ENCODE results near the gene NR1H4. TPM values are rescaled to one million over a fixed set of nuclear protein-coding genes. Genes with fewer than 3 reads are reported as not detected.
"Not testable (repeated sequence)": the region's sequence is repeated elsewhere in the genome, so short reads cannot be mapped to it uniquely, and the experiment has no call there.

Gene NR1H4
- total RNA-seq, 1 donor from 2014 or later, result not detected

DNA sequence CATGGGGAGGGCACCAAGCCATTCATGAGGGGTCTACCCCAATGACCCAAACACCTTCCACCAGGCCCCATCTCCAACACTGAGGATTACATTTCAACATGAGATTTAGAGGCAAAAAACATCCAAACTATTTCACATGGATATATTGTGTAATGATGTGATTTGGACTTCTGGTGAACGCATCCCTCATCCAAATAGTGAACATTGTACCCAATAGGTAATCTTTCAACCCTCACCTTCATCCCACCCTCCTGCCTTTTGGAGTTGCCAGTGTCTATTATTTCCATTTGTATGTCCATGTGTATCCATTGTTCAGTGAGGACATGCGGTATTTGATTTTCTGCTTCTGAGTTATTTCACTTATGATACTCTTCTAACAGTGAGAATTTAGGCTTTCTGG lies 83.7 kb downstream of the NR1H4 start:
- H3K36me3 Mint-ChIP-seq (ENCODE audit: low read depth, unreplicated experiment), result no peaks in the 10 kb centered on the region
- Histone ChIP-seq H3K4me3 (ENCODE audit: insufficient read depth, low read depth, low read length) (no peak overlapping the region), H3K4me1 (ENCODE audit: insufficient read depth, low read length) (no peaks in the 10 kb centered on the region), H3K4me2 (ENCODE audit: low read length) (no peak overlapping the region), H3K9ac (ENCODE audit: low read length) (no peak overlapping the region), H3K27ac (ENCODE audit: low read depth, low read length) (no peak overlapping the region), H4K20me1 (ENCODE audit: insufficient read depth, low read length) (no peaks in the 10 kb centered on the region), H3K27me3 (ENCODE audit: insufficient read depth, low read length) (no peaks in the 10 kb centered on the region), H3K36me3 (ENCODE audit: insufficient read depth, low read length) (no peaks in the 10 kb centered on the region), H2AFZ (ENCODE audit: low read depth, low read length) (no peak overlapping the region), H3K79me2 (ENCODE audit: insufficient read depth, low read length) (no peaks in the 10 kb centered on the region), H3K9me3 (ENCODE audit: insufficient read depth, low read depth, low read length) (no peaks in the 10 kb centered on the region)
- no peak for TF ChIP-seq EZH2 (IDR thresholded peaks at IDR 0.05; ENCODE audit: insufficient read depth, low read length)
- TF ChIP-seq, protein P1, sequence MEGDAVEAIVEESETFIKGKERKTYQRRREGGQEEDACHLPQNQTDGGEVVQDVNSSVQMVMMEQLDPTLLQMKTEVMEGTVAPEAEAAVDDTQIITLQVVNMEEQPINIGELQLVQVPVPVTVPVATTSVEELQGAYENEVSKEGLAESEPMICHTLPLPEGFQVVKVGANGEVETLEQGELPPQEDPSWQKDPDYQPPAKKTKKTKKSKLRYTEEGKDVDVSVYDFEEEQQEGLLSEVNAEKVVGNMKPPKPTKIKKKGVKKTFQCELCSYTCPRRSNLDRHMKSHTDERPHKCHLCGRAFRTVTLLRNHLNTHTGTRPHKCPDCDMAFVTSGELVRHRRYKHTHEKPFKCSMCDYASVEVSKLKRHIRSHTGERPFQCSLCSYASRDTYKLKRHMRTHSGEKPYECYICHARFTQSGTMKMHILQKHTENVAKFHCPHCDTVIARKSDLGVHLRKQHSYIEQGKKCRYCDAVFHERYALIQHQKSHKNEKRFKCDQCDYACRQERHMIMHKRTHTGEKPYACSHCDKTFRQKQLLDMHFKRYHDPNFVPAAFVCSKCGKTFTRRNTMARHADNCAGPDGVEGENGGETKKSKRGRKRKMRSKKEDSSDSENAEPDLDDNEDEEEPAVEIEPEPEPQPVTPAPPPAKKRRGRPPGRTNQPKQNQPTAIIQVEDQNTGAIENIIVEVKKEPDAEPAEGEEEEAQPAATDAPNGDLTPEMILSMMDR (IDR thresholded peaks at IDR 0.05; ENCODE audit: insufficient read depth, low read depth, low read length), result no peak
- H3K9me3 Mint-ChIP-seq (ENCODE audit: unreplicated experiment), result peaks cover 3% of the 10 kb centered on the region
- DNase-seq (ENCODE audit: low read depth) (no peak), FAIRE-seq (no peak)
- H3K27ac Mint-ChIP-seq (ENCODE audit: unreplicated experiment), result no peak overlapping the region
- no peaks in the 10 kb centered on the region for H3K27me3 Mint-ChIP-seq (ENCODE audit: low read depth, unreplicated experiment)
- H3K4me1 Mint-ChIP-seq (ENCODE audit: low read depth, unreplicated experiment), result peaks cover 3% of the 10 kb centered on the region
- H3K4me3 Mint-ChIP-seq (ENCODE audit: unreplicated experiment), result no peak overlapping the region

DNA sequence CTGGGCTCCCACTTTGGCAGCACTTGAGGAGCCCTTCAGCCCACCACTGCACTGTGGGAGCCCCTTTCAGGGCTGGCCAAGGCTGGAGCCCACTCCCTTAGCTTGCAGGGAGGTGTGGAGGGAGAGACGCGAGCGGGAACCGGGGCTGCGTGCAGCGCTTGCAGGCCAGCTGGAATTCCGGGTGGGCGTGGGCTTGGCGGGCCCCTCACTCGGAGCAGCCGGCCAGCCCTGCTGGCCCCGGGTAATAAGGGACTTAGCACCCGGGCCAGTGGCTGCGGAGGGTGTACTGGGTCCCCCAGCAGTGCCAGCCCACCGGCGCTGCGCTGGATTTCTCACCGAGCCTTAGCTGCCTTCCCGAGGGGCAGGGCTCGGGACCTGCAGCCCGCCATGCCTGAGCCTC lies 85.6 kb downstream of the NR1H4 start:
- H3K4me1 ChIP-seq (ENCODE audit: insufficient read depth, low read length); H3K9me3 ChIP-seq (ENCODE audit: insufficient read depth, low read depth, low read length); H3K9me3 Mint-ChIP-seq (ENCODE audit: unreplicated experiment); H3K27me3 ChIP-seq (ENCODE audit: insufficient read depth, low read length); H3K4me1 Mint-ChIP-seq (ENCODE audit: low read depth, unreplicated experiment); H3K27ac ChIP-seq (ENCODE audit: low read depth, low read length); H3K36me3 ChIP-seq (ENCODE audit: insufficient read depth, low read length); H3K27me3 Mint-ChIP-seq (ENCODE audit: low read depth, unreplicated experiment); H4K20me1 ChIP-seq (ENCODE audit: insufficient read depth, low read length); H3K4me3 Mint-ChIP-seq (ENCODE audit: unreplicated experiment); H3K4me2 ChIP-seq (ENCODE audit: low read length); H3K4me3 ChIP-seq (ENCODE audit: insufficient read depth, low read depth, low read length); FAIRE-seq; H3K79me2 ChIP-seq (ENCODE audit: insufficient read depth, low read length); H3K27ac Mint-ChIP-seq (ENCODE audit: unreplicated experiment); DNase-seq (ENCODE audit: low read depth); H2AFZ ChIP-seq (ENCODE audit: low read depth, low read length); H3K36me3 Mint-ChIP-seq (ENCODE audit: low read depth, unreplicated experiment); H3K9ac ChIP-seq (ENCODE audit: low read length): not testable (repeated sequence)

DNA sequence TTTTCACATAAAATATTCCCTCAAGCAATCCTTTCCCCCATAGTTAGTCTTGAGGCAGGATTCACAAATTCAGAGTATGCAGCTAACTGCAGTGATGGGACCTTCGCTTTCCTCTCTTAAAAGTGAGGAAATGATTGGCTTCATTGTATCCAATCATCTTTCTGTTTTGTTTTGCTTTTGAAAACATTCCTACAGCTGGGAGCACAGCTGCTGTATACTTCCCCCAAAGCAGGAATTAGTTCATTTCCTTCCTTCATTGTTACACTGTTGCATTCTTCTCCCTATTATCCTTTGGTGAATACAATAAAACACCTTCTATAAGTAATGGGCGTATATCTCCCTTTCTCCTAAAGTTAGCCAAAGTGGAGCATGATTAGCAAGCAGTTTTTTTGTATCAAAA lies 90.4 kb downstream of the NR1H4 start:
- H3K27ac ChIP-seq (ENCODE audit: low read depth, low read length), result no peak overlapping the region
- H3K27me3 ChIP-seq (ENCODE audit: insufficient read depth, low read length), result peaks cover 4% of the 10 kb centered on the region
- no peaks in the 10 kb centered on the region for H4K20me1 ChIP-seq (ENCODE audit: insufficient read depth, low read length)
- DNase-seq (ENCODE audit: low read depth), result no peak
- Mint-ChIP-seq H3K9me3 (ENCODE audit: unreplicated experiment) (no peaks in the 10 kb centered on the region), H3K4me3 (ENCODE audit: unreplicated experiment) (no peak overlapping the region), H3K27me3 (ENCODE audit: low read depth, unreplicated experiment) (no peaks in the 10 kb centered on the region), H3K27ac (ENCODE audit: unreplicated experiment) (no peak overlapping the region), H3K4me1 (ENCODE audit: low read depth, unreplicated experiment) (peaks cover 7% of the 10 kb centered on the region), H3K36me3 (ENCODE audit: low read depth, unreplicated experiment) (no peaks in the 10 kb centered on the region)
- no peak overlapping the region for H2AFZ ChIP-seq (ENCODE audit: low read depth, low read length)
- no peaks in the 10 kb centered on the region for H3K9me3 ChIP-seq (ENCODE audit: insufficient read depth, low read depth, low read length)
- no peaks in the 10 kb centered on the region for H3K79me2 ChIP-seq (ENCODE audit: insufficient read depth, low read length)
- no peak overlapping the region for H3K4me3 ChIP-seq (ENCODE audit: insufficient read depth, low read depth, low read length)
- no peak overlapping the region for H3K4me2 ChIP-seq (ENCODE audit: low read length)
- H3K9ac ChIP-seq (ENCODE audit: low read length), result no peak overlapping the region
- TF ChIP-seq, protein P1 (IDR thresholded peaks at IDR 0.05; ENCODE audit: insufficient read depth, low read depth, low read length), result no peak
- TF ChIP-seq EZH2 (IDR thresholded peaks at IDR 0.05; ENCODE audit: insufficient read depth, low read length), result no peak
- no peaks in the 10 kb centered on the region for H3K36me3 ChIP-seq (ENCODE audit: insufficient read depth, low read length)
- no peak for FAIRE-seq
- no peaks in the 10 kb centered on the region for H3K4me1 ChIP-seq (ENCODE audit: insufficient read depth, low read length)

All from astrocyte (in vitro differentiated cells and primary cell).